HG03103 (cell line): ENCODE data around the gene CPN2.

Experiments used
- ATAC-seq: cut with Tn5 transposase; IDR thresholded peaks from one replicate; pipeline ENCODE4 v1.9.1; 2021; ENCODE audit warnings: low read depth; ENCODE audit not compliant: unreplicated experiment

CPN2 gene

GRCh38 chr3:194381460-194381875 lies 30.3 kb upstream of the CPN2 start:
- no peak for ATAC-seq

DNA sequence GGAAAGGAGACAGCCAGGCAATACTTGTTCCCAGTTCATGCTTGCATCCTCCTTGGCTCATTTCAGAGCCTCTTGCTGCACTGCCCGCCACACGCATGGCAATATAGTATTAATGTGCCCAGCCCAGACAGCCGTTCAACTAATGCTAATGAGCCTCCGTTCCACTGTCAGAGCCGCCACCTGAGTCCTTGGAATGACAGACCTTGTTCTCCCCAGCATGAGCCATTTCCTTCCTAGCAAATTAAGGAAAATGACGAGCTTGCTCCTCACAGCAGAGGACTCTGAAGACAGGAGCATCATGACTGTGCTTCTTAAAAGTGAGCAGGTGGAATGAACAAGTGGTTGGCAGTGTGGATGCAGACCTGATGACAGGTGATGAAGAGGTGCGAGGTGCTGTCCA lies 29.2 kb upstream of the CPN2 start:
- no peak for ATAC-seq

DNA sequence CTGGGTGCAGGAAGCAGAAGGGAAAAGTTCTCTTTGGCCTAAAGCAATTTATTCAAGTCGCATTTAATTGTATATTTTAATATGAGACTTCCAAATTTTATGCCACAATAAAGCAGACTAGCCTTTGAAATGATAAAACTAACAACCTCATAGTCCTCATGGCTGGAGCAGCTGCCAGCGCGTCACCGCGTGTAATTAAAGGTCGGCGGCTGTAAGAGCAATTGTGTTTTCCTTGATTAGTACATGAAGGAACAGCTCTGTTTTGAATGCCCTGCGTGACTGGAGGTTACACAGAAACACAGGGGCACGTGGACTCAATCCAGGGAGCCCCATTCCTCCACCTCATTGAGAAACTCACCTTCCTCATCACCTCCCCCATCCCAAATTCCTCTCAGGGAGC lies 28.5 kb upstream of the CPN2 start:
- no peak for ATAC-seq

GRCh38 chr3:194379231-194379630 lies 28.1 kb upstream of the CPN2 start:
- no peak for ATAC-seq

GRCh38 chr3:194377708-194378107 lies 26.6 kb upstream of the CPN2 start:
- ATAC-seq = no peak

DNA sequence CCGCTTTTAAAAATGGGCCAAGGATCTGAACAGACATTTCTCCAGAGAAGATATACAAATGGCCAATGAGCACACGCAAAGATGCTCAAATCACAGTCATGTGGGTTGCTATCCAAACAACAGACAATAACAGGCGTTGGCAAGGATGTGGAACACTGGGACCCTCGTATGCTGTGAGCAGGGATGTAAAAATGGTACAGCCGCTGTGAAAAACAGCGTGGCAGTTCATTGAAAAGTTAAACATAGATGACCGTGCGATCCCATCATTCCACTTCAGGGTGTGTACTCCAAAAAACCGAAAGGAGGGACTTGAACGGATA lies 25.1 kb upstream of the CPN2 start:
- no peak for ATAC-seq

DNA sequence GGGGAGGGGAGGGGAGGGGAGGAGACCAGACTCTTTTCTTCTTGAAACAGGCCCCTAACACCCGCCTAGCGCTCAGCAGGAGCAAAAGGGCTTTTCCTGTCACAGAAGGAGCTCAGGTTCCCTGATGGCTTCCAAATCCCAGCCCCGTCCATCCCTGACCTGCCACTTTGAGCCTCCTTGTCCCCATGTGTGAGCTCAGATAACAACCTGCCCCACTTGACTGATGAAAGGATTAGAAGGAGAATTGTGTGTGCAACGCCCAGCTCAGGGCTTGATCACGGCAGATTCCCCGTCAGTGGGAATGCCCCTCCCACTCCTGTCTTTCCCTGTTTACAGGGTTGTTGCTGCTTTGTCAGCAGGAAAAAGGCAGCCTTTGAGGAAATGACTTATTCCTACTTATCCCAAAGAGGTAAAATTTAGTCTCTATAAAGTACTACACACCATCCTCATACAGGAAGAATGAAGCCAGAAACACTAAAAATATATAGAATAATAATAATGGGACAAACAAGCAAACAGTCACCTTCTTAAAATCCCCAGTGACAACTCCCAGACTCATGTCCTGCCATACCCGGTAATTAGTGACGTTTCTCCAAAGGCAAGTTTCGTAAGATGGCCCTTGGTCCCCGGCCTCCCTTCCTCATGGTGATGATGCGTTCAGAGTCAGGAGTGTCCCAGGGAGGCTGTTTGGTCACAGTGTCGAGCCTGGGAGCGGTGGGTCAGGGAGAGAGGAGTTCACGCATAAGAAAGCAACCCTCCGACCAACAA lies 24.5 kb upstream of the CPN2 start:
- no peak for ATAC-seq

GRCh38 chr3:194374935-194375334 lies 23.8 kb upstream of the CPN2 start:
- ATAC-seq = no peak

GRCh38 chr3:194373899-194374298 lies 22.8 kb upstream of the CPN2 start:
- ATAC-seq = no peak

DNA sequence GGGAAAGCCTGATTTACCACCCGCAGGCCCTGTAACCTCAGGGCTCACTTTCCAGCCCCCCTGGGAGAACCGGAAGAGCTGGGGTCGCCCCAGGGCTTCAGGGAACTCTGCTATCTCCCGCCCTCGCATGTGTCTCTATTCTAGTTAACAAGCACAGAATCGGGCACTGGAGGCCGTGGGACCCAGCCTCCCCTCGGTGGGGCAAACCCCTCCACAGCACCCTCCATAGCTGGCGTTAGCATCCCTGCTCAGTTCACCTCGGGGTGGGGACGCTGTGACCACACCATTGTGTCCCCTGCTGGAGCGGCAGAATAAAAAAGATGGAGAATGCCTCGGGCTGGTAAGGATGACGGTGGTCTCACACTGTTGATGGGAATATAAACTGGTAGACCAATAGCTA lies 21.9 kb upstream of the CPN2 start:
- ATAC-seq = no peak

- no peak for ATAC-seq
These were observed 19.6 kb upstream of the CPN2 start for GRCh38 chr3:194370753-194371152.

- no peak for ATAC-seq
These were observed 18.6 kb upstream of the CPN2 start, which contains the start of gene LRRC15 for GRCh38 chr3:194369522-194370279. Gene LRRC15, minus strand, starts transcription at chr3:194369743. Its CDS starts 8,700 bp downstream, at chr3:194361043.

DNA sequence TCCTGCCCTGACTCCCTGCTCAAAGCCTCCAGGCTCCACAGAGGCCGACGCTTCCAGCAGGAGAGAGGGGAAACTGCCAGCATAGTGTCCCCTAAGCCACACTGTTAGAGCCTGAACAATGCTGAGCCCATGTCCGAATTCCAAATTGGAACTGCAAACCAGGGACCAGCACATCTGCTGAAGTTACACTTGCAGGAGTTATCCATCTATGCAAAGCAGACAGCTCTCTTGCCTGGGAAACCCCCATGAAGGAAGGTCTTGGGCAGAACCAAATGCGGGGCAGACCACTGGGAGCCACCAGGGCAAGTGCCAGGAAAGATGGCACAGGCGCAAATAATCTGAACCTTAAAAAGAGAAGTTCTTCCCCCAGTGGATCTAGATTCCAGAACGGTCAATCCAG lies 17.8 kb upstream of the CPN2 start:
- no peak for ATAC-seq

GRCh38 chr3:194367992-194368841 lies 17.1 kb upstream of the CPN2 start:
- no peak for ATAC-seq

DNA sequence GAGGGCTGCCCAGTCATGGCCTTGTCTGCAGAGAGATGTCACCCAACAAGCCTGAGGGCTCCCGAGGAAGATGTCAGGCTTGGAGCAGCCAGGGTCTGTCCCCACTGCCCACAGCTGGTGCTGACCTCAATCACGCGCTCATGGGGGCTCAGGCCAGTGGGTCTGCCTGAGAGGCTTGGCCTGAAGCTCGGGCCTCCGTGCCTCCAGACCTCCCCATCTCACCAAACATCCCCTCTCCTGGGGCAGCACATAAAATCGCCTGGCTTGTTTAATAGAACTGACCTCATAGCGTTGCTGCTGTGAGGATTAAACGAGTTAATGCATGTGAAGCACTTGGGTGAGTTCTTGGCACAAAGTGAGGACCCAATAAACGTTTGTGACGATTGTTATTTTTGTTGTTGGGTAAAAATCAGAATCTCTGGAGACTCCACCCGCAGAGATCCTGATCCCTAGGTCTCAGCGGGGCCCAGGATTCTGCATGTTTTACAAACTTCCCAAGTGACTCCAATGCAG lies 14.9 kb upstream of the CPN2 start:
- no peak for ATAC-seq

- no peak for ATAC-seq
These were observed 14.4 kb upstream of the CPN2 start for GRCh38 chr3:194365526-194365925.

DNA sequence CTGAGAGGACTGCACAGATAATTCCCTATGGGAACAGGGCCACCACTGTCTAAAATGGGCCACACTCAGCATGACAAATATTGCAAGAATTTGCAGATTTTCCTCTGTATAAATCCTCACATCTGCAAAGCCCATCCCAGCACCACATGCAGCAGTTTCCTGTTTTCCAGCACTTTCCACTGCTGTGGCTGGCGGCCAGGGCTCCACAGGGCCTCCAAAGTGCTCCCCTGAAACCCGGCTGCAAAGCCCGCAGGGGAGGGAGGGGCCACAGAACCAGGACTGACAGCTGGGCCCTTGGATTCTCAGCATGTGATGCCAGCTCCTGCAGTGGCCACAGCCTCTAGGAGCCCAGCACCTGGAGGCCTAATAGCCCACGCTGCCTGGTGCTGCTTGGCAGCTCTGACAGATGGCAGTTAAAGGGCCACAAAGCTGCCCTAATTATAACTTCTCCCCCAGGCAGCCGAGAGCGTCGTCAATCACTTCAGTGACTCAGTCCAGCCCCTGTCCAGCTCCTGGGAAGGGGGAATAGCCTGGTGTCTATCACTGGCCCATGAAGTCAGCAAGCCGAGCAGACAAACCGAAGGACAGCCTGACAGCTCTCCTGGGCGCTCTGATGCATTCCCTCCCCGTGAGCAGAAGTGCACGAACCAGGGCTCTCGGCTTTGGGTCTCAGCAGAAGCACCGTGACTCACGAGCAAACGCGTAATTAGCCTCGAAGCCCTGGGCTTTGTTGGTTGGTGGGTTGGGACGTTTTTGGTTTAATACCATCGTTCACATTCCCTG lies 13.7 kb upstream of the CPN2 start:
- no peak for ATAC-seq

DNA sequence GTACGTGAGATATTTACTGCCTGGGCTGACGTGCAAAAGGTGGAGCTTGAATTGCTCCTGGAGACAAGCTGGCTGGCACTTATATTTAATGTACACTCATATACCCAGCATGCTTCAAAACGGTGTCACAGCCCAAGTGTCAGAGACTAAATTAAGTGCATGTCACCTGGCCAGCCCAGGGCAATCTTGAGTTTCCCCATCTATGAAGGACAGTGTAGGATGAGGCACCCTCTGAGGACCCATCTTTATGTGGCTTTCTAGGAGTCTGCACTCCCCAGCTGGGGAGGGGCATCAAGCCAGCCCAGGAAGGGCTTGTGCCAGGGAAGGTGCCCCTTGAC lies 13.2 kb upstream of the CPN2 start:
- ATAC-seq = no peak

DNA sequence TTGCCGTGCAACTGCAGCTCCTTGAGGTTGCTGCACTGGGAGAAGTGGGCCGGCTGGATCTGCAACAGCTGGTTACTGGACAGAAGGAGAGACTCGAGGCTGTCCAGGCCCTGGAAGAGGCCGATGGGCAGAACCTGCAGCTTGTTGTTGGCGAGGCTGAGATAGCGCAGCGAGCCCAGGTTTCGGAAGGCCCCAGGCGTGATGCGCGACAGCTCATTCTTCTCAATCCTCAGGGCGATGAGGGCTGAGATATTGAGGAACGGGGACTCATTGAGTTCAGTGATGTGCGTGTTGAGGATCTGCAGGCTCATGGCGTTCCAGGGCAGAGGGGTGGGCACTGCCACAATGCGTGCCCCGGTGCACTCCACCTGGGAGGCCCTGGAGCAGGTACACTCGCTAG lies 9.4 kb upstream of the CPN2 start:
- ATAC-seq = no peak

DNA sequence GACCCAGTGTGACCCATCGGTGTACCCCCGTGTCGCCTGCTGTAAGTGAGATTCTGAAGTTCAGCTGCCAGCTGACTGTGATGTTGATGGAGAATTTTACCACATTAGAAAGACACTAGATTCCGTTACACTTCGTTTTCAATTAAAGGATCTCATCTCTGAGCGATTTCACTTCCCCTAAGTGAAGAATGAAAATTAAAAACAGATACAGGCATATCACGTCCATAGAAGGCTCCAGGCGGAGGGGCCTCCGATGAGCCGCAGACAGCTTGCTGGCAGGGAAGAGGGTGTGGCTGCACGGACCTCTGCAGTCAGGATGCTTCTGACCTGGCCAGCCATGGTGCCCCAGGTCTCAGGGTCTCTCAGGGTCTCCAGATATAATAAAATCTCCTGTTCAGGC lies 6.6 kb upstream of the CPN2 start:
- ATAC-seq = no peak
